EH (cell line): ENCODE data around the gene CYP46A1.
A peak's percentile ranks its signal among the peaks of the same experiment; 100 is the strongest.
"Not testable (repeated sequence)": the region's sequence is repeated elsewhere in the genome, so short reads cannot be mapped to it uniquely, and the experiment has no call there.

Source experiments
- DNase-seq: peaks from one replicate; pipeline ENCODE4 v3.0.0-alpha.2; 2015; ENCODE audit warnings: low read depth

Gene CYP46A1

DNA sequence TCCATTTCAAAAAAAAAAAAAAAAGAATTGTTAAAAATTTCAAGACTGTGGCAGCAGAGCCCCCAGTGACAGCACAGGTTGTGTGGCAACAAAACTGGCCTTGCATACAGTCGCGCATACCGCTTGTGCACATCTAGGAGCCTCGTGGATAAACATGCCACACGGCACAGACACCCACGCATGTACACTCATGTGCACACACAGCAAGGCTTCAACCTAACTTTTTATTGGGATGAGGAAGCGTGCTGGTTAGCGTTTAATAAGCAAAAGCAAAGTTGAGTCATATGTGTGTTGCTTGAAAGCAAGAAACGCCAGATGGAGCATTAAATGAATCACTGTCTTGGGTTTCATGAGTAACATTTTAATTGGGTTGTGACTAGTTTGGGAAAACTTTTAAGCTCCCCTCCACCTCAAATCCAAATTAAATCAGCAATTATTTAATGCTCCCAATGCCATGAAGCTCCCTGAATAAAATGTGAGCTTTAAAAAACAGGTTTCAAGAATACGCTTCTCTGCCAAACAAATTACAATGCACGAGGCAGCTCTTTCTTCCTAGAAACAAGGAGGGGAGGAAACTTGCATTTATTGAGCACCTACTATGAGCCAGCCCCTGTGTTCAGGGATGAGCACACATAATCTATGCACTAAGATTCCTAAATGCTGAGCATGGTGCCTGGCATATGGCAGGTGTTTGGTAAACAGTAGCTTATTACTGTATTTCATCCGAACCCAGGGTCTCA lies 73.4 kb downstream of the CYP46A1 start:
- peak; percentile 99 for DNase-seq

DNA sequence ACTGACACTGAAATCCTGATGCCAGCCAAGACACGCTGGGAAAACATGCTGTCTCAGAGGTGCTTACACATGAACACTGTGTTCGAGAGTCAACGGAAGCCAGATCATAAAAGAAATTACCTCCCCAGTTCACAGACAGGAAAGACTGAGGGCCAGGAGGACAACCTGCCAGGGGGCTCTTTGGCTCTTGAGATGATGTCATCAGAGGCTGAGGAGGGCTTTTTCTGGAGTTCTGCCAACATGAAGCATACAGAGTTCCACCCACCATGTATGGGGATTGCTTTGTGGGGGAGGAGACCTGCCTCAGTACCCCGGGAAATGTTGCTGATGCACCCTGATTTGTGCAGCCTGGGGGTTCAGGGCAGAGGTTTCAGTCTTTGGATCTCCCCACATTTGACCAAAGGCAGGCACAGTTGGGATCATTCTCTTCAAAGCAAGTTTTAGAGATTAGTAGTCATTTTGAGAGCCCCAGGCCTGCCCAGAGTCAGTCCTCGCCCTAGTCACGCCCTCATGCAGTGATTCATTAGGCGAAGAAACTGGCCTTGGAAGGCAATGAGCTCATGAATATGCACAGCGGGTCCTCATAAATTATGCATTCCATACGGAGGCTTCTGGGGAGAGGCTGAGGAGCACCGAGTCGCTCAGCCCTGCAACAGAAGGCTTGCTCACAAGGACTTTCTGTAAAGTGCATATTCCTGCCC lies 74.2 kb downstream of the CYP46A1 start:
- DNase-seq, result peak; percentile 98

DNA sequence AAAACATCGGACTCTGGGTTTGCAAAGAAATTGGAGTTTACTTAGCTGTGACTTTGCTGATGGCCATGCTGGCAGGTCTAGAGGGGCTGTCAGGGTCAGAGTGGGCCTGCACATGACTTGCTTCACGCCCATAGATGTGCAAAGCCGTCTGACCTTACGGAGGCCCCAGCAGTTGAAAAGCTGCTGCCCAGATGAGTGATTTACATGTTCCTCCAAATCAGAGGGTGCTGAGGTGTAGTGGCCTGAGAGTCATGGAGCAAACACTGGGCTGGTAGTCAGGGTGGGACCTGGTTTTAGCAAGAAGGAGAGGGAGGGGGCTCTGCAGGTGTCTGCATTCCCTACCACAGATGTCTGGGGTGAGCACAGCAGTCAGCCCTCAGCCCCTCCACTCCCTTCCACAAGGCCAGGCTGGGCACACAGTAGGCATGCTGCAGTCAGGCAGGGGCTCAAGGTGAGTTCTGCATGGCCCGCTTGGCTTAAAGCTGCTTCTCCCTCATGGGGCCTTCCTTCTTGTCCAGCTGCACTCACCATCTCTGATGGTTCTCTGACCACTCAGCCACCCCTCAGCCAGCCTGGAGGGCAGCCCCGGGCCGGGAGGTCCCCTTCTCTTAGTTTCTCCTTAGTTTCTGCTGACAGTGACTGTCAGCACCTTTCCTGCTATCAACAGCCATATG lies 74.9 kb downstream of the CYP46A1 start:
- no peak for DNase-seq

DNA sequence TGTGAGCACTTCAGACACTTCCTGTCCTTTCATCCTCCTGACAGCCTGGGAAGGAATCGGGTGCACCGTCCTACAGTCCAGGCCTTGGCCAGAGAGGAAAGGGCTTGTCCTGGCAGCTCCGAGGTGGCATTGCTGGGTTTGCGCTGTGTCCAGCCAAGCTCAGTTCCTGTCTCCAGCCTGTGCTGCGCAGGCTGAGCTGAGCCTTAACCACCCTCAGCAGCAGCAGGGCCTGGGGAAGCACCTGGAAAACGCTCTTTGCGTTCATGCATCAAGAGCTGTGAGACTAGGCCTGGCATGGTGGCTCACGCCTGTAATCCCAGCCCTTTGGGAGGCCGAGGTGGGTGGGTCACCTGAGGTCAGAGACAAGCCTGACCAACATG lies 75.4 kb downstream of the CYP46A1 start:
- DNase-seq, result no peak

DNA sequence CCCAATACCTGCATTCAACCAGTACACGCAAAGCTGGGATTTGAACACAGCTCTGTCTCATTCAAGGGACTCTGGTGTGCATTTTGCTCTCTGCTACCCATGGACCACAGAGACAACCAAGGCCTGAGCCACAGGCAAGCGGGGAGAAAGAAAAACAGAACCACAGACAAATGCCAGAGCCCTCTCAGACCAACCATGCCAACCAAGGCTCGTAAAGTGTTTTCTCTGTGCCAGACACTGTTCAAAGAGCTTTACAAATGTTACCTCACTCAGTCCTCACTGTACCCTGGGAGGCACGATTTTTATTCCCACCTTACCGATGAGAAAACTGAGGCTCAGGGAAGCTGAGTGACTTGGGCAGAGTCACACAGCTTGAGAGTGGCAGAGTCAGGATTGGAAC lies 76.7 kb downstream of the CYP46A1 start:
- DNase-seq, result no peak

- DNase-seq, result not testable (repeated sequence)
Observed at GRCh38 chr14:99762911-99763310, 78.8 kb downstream of the CYP46A1 start.

- no peak for DNase-seq
Observed at GRCh38 chr14:99763527-99764221, 79.6 kb downstream of the CYP46A1 start.

DNA sequence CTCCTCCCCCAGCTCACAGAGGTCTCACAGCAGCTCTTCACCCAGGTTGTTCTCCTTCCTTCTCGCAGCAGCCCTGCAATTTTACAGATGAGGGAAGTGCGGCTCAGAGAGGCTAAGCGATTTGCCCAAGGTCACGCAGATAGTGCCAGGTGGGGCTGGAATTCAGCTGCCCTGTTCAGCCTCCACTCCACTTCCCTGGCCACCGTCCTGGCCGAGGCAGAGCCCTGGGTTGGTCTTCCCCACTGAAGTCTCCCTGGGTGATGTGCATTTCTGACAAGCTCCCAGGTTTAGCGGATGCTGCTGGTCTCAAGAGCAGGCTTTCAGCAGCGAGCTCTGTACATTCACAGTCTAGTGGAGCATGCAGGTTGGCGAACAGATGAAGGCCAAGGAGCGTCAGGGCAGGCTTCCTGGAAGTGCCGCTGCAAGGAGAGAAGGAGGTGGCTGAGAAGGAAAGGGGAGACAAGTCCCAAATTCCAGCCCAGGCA lies 80.2 kb downstream of the CYP46A1 start:
- DNase-seq, result no peak

DNA sequence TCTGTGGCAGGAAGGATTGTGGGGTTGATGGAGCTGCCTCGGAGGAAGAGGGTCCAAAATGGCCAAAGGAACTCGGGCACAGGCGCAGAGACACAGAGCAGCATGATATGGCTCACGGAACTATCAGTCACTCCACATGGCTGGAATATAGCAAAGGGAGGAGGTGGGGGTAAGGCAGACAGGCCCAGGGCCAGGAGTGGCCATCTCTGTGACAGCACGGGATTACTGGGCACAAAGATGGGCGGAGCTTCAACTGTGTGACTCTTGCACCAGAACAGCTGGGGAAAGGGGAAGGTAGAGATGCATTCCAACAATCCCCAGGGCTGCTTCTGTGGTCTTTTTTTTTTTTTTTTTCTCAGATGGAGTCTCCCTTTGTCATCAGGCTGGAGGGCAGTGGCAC lies 84.3 kb downstream of the CYP46A1 start:
- DNase-seq, result peak; percentile 61

DNA sequence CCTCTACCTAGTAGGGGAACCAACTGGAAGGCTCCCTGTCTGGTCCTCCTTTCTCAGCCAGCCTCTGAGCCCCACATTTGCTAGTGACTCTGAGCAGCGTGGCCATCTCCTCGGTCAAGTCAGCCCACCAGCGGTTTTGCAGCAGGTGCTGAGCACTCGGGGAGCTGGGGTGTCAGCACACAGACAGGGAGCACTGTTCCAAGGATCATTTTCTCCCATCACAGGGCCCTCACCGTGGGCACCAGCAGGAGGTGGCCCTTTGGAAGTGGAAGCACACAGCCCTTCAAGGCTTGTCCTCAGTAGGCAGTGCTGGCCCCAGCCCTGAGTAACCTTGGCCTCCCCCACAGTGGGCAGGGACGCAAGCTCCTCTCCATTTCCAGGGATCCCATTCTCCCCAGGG lies 85.0 kb downstream of the CYP46A1 start:
- no peak for DNase-seq

- no peak for DNase-seq
Observed at GRCh38 chr14:99769799-99770198, 85.7 kb downstream of the CYP46A1 start.

GRCh38 chr14:99772371-99773283 lies 88.5 kb downstream of the CYP46A1 start:
- peak; percentile 59 for DNase-seq

DNA sequence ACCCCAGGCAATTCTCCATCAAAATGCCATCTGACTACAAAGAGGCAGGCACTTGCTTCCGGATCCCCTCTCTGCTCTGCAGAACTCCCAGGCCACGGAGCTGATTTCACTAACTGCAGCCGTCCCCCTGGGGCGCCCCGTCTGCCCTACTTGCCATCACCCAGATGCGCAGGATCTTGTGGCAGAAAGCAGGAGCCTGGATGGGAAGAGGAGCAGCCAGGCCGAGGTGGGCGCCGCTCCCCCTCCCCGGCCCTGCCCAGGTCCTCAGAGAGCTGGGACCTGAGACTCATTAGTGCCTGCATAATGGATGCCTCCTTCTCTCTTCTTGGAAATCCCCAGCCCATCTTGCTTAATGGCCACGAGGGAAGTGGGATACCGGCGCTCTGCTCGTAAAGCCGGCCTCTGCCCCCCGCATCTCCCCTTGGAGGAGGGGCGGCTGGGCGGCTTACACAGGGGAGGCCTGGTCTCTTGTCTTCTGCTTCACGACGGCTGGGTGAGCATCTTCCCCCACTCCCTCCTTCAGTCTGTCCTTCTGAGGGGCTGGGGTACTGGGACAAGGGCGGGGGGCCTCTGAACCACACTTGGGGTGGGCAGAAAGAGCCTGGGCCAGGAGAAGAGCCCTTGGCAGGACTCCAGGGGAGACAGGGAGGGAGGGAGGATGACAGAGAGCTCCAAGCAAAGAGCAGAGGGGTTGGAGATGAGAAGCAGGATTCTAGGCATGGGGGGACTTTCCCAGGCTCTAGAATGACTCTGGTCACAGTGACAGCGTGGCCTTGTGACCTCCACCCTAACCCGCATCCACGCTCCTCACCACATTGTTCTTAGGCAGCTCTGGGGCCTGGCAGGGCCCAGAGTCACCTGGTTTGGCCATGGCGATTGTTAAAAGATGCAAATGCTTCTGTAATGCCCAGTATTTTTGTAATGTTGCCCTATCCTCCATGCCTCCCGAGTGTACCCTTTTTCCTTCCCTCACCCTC lies 89.7 kb downstream of the CYP46A1 start:
- no peak for DNase-seq

- peak; percentile 80 for DNase-seq
Observed at GRCh38 chr14:99774556-99775307, 90.6 kb downstream of the CYP46A1 start.

- no peak for DNase-seq
Observed at GRCh38 chr14:99775351-99775750, 91.3 kb downstream of the CYP46A1 start.
